Hepatocyte (in vitro differentiated cells): ENCODE measurements around the gene SDC3.

ENCODE experiments used
- CTCF ChIP-seq: fragments of 200-600 bp; sonication (generic); IDR thresholded peaks from 2 replicates; pipeline ENCODE4 v1.5.1; 2016; ENCODE audit warnings: antibody characterized with exemption, mild to moderate bottlenecking; ENCODE audit not compliant: poor library complexity
- EZH2phosphoT487 ChIP-seq: fragments of 200-600 bp; sonication (generic); IDR thresholded peaks from one replicate; pipeline ENCODE4 v1.6.1; 2018; ENCODE audit warnings: antibody characterized with exemption, mild to moderate bottlenecking, low read depth, moderate library complexity; ENCODE audit not compliant: unreplicated experiment, severe bottlenecking

DNA sequence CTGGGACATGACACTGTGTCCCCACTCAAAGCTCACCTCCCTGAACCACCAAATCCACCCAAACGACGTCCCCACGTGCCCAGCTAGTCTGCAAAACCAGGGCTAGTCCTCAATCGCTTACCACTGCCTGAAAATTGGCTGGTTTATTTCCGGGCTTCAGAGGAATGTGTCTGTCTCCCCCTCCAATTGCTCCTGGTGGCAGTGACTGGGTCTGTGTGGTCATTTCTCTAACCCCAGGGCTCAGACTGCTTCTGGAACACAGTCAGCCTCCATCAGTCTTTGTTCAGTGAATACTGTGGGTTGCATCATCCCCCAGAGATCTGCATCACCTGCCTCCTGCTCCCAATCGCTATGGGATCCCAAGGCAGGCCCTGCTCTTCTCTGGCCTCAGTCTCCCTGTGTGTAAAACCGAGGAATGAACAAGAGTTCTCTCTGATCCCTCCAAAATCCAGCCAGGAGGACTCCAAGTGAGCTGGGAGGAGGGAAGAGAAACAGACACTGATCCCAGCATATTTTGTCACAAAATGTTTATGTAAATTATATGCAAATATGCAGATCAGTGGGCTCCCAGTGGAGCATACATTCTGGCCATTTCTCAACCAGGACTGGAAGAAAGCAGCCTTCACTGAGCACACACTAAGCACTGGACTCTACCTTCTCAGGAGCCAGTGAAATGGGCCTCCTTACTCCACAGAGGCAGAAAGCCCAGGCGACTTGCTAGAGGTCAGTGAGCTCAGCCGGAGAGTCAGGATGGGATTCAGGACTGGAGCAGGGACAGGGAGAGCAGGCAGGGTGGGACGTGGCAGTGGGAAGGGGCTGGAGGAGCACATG is 20.9 kb downstream of the SDC3 start:
- TF ChIP-seq EZH2phosphoT487 (no peak), CTCF (no peak)
